Endometrial microvascular endothelial cells (primary cell): ENCODE results near the gene PPARG. TPM values are rescaled to one million over a fixed set of nuclear protein-coding genes. Genes with fewer than 3 reads are reported as not detected.
"Not testable (repeated sequence)": the region's sequence is repeated elsewhere in the genome, so short reads cannot be mapped to it uniquely, and the experiment has no call there.

Experiments
- in situ Hi-C: cut with HindIII; loops from 2 replicates; pipeline ENCODE4 v1.10.0; 2017; ENCODE audit warnings: low sequenced_read_pairs, low pct_unique_long_range_greater_than_20kb; ENCODE audit errors: inconsistent ontology term
- total RNA-seq: library from RNA; depleted of rRNA; stranded (reverse); fragments of >200 nt; gene quantifications from one replicate; pipeline ENCODE4 v1.2.3, GENCODE V29; 2015; ENCODE audit errors: inconsistent ontology term

Gene PPARG
- total RNA-seq, 1 donor from 2014 or later: 5.6 TPM

DNA sequence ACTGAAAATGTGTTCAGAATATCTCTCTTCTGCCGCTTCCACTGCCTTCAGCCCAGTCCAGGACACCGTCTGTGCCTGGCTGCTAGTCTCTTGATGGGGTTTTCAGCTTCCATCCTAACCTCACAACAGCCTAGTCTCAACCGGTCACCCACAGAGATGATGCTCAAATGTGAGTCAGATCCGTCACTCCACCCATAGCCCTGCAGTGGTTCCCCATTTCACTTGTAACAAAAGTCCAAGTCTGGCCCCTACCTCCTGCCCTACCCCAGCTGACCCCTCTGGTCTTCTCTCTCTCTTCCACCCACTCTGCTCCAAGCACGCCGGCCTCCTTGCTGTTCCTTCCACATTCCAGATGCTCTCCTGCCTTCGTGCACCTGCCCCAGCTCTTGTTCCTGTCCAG lies 68.1 kb downstream of the PPARG start:
- in situ Hi-C loops: no loop called here

DNA sequence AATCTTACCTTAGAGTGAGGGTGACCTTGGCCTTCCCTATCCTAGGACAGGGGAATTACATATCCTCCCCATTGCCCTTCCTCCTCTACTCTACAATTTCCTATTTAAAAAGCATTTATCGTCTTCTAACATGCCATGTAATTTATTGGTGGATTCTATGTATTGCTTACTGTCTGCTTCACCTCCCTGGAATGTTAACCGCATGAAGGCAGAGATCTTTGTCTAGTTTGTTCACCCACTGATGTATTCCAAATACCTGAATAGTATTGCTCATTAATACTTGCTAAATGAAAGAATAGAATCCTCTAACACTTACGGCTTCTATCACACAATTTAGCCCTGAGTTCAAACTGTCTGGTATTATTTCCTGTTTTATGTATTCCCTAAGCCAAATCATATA lies 68.6 kb downstream of the PPARG start:
- in situ Hi-C loops: no loop called here

DNA sequence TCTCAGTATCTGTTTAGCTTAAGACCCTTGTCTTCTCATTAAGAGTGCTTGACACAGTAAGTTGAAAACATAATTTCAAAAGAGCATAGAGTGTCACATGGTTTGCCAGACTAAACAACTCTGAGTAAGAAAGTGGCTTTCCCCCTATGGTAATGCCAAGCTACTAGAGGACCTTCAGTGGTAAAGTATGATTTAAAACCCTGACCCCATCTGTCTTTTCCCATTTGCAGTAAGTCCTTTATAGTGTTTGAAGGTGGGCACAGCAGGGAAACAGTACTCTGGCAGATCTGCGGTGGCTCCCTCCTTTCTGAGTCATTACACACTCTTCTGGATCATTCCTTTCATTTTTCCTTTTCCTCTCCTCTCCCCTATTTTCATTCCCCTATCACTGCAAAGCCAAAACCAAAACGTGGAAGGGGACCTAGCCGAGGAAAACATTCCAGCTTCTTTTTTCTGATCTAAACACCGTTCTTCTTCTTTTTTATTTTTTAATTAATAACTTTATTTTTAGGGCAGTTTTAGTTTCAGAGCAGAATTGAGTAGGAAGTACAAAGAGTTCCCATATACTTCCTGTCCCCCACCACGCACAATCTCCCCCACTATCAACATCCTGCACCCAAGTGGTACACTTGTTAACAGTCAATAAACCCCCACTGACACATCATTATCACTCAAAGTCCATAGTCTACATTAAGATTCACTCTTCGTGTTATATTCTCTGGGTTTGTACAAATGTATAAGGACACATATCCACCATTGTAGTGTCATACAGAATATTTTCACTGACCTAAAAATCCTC lies 74.7 kb downstream of the PPARG start:
- in situ Hi-C loops: no loop called here

DNA sequence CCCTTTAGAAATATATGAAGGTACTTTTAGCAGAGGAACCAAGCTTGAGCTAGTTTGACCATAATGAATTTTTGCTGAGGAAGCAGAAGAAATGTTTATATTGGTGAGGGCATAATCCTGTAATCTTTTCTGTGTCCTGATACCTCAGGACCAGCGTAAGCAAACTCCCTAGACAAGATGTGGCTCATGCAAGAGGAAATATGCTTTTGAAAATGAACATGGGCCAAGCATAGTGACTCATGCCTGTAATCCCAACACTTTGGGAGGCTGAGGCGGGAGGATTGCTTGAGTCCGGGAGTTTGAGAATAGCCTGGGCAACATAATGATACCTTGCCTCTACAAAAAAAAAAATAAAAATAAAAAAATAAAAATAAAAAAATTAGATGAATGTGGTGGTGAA lies 78.5 kb downstream of the PPARG start:
- in situ Hi-C loops: no loop called here

DNA sequence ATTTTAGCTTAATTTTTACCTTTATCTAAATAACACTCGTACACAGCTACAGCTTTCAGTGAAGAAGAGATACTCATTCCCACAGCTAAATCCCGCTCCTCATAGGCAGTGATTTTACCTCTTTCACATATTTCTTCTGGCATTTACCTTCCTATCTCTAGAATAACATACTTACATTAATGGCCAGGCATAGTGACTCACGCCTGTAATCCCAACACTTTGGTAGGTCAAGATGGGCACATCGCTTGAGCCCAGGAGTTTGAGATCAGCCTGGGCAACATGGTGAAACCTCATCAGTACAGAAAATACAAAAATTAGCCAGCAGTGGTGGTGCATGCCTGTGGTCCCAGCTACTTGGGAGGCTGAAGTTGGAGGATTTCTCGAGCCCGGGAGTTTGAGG lies 80.2 kb downstream of the PPARG start:
- in situ Hi-C loops: no loop called here

DNA sequence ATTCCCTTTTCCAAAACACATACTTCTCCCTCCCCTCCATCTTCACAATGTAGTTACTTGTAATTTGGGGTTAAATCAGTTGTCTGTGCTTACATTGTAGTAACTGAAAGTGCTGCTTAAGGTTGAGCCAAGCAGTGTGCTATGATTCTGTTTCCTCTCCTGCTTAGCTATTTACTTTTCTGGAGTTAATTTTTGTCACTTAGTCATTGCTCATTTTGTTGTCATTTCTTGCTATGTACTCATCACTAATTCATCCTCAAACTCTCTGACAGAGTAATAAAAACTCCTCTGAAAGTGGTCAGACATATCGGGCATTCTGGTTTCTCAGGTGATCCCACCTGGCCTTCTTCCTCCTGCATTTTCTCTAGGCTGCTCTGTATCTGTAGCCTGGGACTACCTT lies 80.7 kb downstream of the PPARG start:
- in situ Hi-C loops: no loop called here

DNA sequence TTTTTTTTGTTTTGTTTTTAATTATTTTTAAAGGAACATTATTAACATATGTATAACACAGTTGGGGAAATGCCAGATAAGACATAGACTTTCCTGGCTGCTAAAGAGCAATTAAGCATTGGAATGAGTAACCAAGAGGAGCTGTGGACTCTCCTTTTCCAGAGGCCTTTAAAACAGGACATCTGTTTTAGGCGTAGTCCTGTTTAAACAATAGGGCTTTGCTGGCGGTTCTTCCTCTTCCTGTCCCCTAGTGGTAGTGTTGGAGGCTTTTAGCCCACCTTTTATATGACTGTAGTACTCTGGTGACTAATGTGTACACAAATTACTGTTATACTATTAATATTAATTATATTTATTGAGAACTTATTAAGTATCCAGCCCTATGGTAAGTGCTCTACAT lies 81.9 kb downstream of the PPARG start:
- in situ Hi-C loops: no loop called here

DNA sequence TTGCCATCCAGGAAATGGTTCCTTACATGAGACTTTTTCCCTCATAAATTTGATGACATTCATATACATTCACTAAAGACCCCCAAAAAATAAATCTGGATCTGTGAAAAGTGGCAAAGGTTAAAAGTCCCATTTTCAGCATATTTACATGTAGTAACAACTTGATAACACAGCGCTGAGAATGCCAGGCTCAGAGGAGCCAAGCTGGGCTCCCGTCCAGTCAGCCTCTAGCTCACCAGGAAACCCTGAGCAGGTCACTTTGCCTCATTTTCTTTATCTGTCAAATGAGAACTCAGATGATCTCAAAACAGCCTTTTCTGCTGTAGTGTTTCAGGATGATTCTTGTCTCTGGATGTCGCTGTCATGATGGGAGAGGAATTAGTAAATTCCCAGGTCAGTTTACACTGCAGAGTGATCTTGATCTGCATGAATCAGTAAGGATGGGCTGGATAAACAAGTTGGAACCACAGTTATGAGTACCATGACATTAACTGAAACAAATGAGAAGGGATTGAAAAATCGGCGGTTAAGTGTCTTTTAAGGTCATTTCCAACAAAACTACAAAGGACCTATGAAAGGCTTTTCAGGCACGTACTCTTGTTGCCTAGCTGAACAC lies 82.8 kb downstream of the PPARG start:
- in situ Hi-C loops: no loop called here

DNA sequence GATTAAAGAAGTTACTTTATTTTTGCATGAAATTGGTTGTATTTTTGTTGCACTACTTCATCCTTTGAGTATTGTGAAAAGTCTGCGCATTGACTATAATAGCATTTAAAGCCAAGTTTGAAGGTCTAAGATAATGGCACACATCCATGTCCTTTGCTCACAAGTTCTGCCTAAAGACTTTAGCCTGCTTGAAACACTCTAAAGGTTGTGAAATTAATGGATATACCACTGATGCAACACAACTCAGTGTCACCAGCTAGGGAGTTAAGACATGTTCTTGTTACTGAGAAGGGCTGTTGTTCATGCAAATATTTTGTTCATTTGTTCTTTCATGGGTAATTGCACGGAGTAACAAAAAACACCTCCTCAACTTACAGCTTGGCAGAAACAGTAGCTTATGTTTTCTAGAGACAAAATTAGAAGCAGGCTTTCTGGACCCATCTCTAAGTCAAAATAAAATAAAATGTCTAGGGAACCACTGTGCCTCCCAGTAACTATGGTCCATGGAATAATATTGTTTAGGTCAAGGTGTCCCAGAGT lies 83.9 kb downstream of the PPARG start:
- in situ Hi-C loops: no loop called here

DNA sequence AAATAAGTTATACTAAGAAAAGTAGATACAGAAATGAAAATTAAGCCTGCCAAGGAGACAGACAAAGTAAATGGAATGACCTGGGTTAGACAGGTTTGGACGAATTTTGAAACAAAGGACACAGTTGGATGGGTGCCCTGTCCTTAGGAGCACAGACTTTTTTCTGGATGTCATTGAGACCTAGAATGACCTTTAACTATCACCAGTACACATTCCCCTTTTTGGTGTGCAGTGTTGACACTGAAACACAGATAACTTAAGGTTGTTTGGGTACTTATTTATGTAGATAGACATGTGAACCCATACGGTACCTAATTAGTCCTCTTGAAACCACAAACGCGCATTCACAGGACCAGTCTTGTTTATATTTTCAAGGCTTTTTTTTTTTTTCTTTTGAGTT lies 86.7 kb downstream of the PPARG start:
- in situ Hi-C loops: no loop called here

DNA sequence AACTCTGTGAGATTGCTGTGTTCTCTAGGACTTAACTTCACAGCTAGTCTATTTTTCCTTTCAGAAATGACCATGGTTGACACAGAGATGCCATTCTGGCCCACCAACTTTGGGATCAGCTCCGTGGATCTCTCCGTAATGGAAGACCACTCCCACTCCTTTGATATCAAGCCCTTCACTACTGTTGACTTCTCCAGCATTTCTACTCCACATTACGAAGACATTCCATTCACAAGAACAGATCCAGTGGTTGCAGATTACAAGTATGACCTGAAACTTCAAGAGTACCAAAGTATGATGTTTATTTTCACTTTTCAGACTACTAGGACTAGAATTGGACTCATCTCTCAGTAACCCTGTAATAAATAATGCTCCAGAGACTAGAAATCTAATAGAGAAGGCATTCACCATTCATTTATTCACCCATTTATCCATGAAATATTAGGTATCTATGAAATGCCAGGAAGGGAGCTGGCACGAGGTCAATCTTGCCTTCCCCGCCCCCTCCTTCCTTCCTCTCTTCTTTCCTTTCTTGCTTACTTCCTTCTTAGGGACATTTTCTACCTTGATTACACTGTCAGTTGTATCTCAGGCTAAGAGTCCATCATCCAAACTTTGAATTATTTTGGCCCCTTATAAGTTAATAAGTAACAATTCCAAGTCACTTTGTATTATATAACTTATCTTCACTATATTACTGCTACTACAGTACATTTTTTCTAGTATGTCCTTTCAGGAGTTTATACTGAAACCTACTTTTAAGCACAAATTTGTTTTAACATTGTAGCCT lies 91.0 kb downstream of the PPARG start:
- in situ Hi-C loops: no loop called here

DNA sequence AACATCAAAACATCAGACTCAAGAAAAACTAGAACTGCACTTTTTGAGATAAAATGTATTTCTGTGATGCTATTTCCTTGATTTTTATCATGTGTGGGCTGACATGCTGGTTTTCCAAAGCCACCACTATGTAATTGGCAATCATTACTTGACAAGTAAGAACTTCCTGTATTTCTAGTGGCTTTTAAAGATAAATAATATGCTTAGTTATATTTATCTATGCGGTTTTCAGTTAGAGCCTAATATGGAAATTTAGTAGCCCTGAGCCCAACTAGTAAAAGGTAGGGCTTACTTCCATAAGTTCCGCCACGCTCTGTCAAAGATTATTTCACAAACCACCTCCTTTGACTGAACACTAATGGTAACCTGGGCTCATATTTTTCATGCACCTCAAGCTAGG lies 91.6 kb downstream of the PPARG start:
- in situ Hi-C loops: no loop called here

DNA sequence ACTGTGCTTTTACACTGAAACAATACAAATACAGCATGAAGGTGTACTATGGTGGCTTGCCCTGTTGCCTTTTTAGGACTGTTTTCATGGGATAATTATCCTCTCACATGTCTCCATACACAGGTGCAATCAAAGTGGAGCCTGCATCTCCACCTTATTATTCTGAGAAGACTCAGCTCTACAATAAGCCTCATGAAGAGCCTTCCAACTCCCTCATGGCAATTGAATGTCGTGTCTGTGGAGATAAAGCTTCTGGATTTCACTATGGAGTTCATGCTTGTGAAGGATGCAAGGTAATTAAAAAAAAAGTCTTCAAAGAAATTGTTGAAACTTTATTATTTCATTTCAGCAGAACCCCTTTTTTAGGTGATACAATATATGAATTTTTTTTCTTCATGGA lies 92.3 kb downstream of the PPARG start:
- in situ Hi-C loops: no loop called here

DNA sequence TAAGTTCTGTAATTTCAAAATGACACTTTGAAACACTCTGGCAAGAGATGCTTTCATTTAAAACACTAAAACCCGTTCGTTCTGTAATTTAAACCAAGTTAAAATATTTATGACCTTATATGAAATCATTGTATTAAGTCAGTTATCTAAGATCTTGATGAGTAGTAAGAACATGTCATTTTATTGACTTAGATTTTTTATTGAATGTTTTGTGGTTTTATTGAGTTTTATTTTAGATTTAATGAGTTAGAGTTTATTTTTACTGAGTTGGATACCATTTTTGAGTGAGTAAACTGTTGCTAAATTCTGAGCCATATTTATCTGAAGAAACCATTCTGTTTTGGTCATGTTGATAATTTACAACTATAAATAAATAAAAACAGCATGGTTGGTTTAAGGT lies 94.3 kb downstream of the PPARG start:
- in situ Hi-C loops: no loop called here

DNA sequence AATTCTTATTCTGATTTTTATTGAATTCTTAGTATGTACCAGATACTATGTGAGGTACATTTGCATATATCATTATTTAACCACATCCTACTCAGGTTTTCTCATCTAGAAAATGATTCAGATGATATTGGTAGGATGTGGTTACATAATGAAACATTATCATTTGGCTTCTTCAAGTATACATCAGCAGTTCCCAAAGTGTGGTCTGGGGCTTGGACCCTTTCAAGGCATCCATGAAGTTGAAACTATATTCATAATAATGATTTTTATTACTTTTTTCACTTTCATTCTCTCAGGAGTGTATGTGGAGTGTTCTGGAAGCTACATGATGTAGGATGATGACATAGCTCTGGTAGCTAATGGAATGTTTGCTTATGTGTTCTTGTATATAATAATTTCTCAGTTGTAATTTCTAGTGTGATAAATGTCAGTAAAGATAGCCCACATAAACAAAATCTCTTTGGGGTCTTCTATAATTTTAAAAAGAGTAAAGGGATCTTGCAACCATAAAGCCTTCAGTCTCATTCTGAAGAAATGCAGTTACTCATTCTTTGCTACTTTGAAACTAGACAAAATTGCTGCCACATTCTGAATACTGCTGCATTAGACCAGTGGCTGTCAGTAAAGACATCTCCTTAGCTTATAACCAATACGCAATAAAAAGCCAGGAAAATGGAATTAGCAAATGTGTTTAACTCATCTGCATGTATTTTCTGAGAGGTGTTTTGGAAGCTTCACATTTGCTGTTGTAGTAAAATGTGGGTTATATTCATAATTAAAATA lies 95.8 kb downstream of the PPARG start:
- in situ Hi-C loops: no loop called here

DNA sequence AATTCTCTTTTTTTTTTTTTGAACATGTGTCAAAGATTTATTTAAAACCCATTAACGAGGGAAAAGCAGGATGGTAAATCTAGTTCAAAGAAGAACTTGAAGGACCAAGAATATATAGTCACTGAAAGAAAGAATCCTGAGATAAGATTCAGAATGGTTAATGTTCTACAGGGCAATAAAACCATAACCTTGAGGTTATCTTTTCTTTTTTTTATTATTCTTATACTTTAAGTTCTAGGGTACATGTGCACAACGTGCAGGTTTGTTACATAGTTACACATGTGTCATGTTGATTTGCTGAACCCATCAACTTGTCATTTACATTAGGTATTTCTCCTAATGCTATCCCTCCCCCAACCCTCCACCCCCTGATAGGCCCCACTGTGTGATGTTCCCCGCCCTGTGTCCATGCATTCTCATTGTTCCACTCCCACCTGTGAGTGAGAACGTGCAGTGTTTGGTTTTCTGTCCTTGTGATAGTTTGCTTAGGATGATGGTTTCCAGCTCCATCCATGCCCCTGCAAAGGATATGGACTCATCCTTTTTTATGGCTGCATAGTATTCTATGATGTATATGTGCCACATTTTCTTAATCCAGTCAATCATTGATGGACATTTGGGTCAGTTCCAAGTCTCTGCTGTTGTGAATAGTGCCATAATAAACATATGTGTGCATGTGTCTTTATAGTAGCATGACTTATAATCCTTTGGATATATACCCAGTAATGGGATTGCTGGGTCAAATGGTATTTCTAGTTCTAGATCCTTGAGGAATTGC lies 97.8 kb downstream of the PPARG start:
- in situ Hi-C loops: not testable (repeated sequence)

DNA sequence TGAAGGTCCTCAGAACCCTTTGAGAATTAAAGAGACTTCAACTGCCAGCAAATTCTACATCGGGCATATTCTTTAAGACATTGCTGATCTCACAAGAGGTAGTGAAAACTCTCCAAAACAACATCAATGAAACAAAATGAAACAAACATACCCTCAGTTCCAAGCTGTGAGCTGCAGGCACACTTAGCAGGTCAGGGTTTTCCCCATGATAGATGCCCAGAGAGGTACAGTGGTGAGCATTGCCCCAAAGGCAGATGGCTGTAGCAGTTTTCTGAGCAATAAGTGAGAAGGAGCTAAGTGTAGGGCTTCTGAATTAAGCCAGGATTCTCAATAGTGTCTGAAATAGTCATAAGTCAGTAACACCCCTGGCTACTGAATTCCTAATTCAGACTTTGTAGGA lies 99.3 kb downstream of the PPARG start:
- in situ Hi-C loops: no loop called here

DNA sequence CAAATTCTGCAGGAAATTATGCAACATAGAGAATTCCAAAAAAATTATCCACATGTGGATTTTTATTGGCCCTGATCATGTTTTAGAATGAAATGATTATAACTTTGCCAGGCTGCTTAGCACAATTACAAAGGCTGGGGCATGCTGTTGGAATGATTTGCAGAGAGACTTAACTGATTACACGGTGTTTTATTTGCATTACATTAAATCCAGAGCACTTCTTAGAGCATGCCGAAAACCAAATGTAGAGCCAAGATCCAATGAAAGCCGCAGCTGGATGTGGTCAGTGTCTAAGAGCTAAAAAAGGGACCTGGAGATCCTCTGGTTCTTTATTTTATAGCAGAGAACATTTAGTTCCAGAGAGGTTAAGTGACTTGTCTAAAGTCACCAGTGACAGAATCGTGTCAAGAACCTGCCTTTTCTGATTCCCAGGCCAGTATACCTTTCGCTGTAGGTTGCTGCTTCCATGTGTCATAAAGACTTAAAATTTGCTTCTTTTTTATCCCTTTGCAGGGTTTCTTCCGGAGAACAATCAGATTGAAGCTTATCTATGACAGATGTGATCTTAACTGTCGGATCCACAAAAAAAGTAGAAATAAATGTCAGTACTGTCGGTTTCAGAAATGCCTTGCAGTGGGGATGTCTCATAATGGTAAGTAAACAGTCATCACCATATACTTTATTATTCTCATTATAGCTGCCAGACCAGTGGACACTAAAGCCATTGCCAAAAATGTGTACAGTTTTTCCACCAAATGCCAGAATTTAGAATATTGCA lies 103.4 kb downstream of the PPARG start:
- in situ Hi-C loops: no loop called here
